Measurements from ENCODE around the gene LONP2. TPM values are rescaled to one million over a fixed set of nuclear protein-coding genes. Genes with fewer than 3 reads are reported as not detected.
"Not testable (repeated sequence)": the region's sequence is repeated elsewhere in the genome, so short reads cannot be mapped to it uniquely, and the experiment has no call there.

LONP2 gene
- total RNA-seq, 1 donor from 2014 or later, result 67.8 TPM

GRCh38 chr16:48370229-48370628, 126.1 kb downstream of the LONP2 start:
- peaks cover 93% of the 10 kb centered on the region for H3K4me1 ChIP-seq
- no peaks in the 10 kb centered on the region for H3K36me3 ChIP-seq
- intact Hi-C loops (cut with micrococcal nuclease), result no loop called here
- no peak for TF ChIP-seq CTCF (IDR thresholded peaks at IDR 0.05; ENCODE audit: borderline replicate concordance)
- H3K27me3 ChIP-seq (ENCODE audit: low read depth), result no peaks in the 10 kb centered on the region
- no peak overlapping the region for H3K27ac ChIP-seq (replicated peaks)
- H3K9me3 ChIP-seq (replicated peaks), result no peaks in the 10 kb centered on the region
- no peak for DNase-seq
- no peak overlapping the region for H3K4me3 ChIP-seq

- H3K27ac ChIP-seq (replicated peaks); H3K9me3 ChIP-seq (replicated peaks); H3K27me3 ChIP-seq (ENCODE audit: low read depth); H3K36me3 ChIP-seq; intact Hi-C loops (cut with micrococcal nuclease); DNase-seq; H3K4me3 ChIP-seq: not testable (repeated sequence)
- peaks cover 94% of the 10 kb centered on the region for H3K4me1 ChIP-seq
These were observed 126.7 kb downstream of the LONP2 start for GRCh38 chr16:48370668-48371392.

GRCh38 chr16:48371393-48371780, 127.3 kb downstream of the LONP2 start:
- no peaks in the 10 kb centered on the region for H3K27me3 ChIP-seq (ENCODE audit: low read depth)
- intact Hi-C loops (cut with micrococcal nuclease), result no loop called here
- H3K4me1 ChIP-seq, result peaks cover 94% of the 10 kb centered on the region

GRCh38 chr16:48372744-48373143, 128.6 kb downstream of the LONP2 start:
- Histone ChIP-seq H3K27me3 (ENCODE audit: low read depth) (no peaks in the 10 kb centered on the region), H3K9me3 (replicated peaks) (no peaks in the 10 kb centered on the region), H3K4me1 (peaks cover 94% of the 10 kb centered on the region), H3K36me3 (no peaks in the 10 kb centered on the region), H3K4me3 (no peak overlapping the region), H3K27ac (replicated peaks) (no peak overlapping the region)
- no peak for TF ChIP-seq CTCF (IDR thresholded peaks at IDR 0.05; ENCODE audit: borderline replicate concordance)
- DNase-seq, result no peak
- intact Hi-C loops (cut with micrococcal nuclease), result no loop called here

More at GRCh38 chr16:48371393-48371780, 127.3 kb downstream of the LONP2 start:
- no peak overlapping the region for H3K27ac ChIP-seq (replicated peaks)
- no peaks in the 10 kb centered on the region for H3K9me3 ChIP-seq (replicated peaks)
- no peak for DNase-seq
- no peak for TF ChIP-seq CTCF (IDR thresholded peaks at IDR 0.05; ENCODE audit: borderline replicate concordance)
- H3K36me3 ChIP-seq, result no peaks in the 10 kb centered on the region
- H3K4me3 ChIP-seq, result no peak overlapping the region

GRCh38 chr16:48373258-48374029, 129.3 kb downstream of the LONP2 start:
- Histone ChIP-seq H3K27ac (replicated peaks) (no peak overlapping the region), H3K27me3 (ENCODE audit: low read depth) (no peaks in the 10 kb centered on the region), H3K9me3 (replicated peaks) (no peaks in the 10 kb centered on the region), H3K36me3 (no peaks in the 10 kb centered on the region), H3K4me1 (peaks cover 94% of the 10 kb centered on the region), H3K4me3 (no peak overlapping the region)
- intact Hi-C loops (cut with micrococcal nuclease), result no loop called here
- DNase-seq, result no peak
- no peak for TF ChIP-seq CTCF (IDR thresholded peaks at IDR 0.05; ENCODE audit: borderline replicate concordance)

- intact Hi-C loops (cut with micrococcal nuclease), result no loop called here
- Histone ChIP-seq H3K9me3 (replicated peaks) (no peaks in the 10 kb centered on the region), H3K27me3 (ENCODE audit: low read depth) (no peaks in the 10 kb centered on the region), H3K4me3 (no peak overlapping the region), H3K27ac (replicated peaks) (no peak overlapping the region), H3K36me3 (no peaks in the 10 kb centered on the region), H3K4me1 (peaks cover 100% of the 10 kb centered on the region)
- no peak for TF ChIP-seq CTCF (IDR thresholded peaks at IDR 0.05; ENCODE audit: borderline replicate concordance)
- DNase-seq, result no peak
These were observed 130.2 kb downstream of the LONP2 start for GRCh38 chr16:48374255-48374654.

- intact Hi-C loops (cut with micrococcal nuclease); H3K36me3 ChIP-seq; H3K27me3 ChIP-seq (ENCODE audit: low read depth); H3K27ac ChIP-seq (replicated peaks); H3K9me3 ChIP-seq (replicated peaks); DNase-seq; H3K4me3 ChIP-seq: not testable (repeated sequence)
- H3K4me1 ChIP-seq, result peaks cover 100% of the 10 kb centered on the region
These were observed 133.2 kb downstream of the LONP2 start for GRCh38 chr16:48377301-48377700.
